ENCODE data around the gene TMEM176A. TPM values are rescaled to one million over a fixed set of nuclear protein-coding genes. Genes with fewer than 3 reads are reported as not detected.
"Not testable (repeated sequence)": the region's sequence is repeated elsewhere in the genome, so short reads cannot be mapped to it uniquely, and the experiment has no call there.

Gene TMEM176A
- total RNA-seq, 4 donors from 2014 or later = 3.2 to 12.9 (median 6.0) TPM

DNA sequence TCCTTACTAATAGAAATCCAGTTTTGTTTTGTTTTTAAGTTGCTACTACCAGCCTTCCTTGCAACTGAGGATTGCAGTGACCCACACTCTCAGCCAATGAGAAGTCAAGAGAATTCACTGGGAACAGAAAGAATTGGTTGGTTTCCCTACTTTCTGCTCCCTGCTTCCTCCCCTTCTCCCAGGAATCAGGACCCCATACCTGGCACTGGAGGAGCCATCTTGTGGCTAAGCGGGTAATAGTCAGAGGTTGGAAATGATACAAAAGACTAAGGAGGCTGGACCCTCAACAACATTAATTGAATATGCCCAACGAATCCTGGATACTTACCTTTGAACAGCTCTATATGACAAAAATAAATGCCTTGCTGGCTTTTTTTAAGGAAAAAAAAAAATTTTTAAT, 6.3 kb downstream of the TMEM176A start:
- no peak for TF ChIP-seq EP300 (IDR thresholded peaks at IDR 0.05)
- TF ChIP-seq POLR2A (IDR thresholded peaks at IDR 0.05) = no peak
- TF ChIP-seq, protein P1, sequence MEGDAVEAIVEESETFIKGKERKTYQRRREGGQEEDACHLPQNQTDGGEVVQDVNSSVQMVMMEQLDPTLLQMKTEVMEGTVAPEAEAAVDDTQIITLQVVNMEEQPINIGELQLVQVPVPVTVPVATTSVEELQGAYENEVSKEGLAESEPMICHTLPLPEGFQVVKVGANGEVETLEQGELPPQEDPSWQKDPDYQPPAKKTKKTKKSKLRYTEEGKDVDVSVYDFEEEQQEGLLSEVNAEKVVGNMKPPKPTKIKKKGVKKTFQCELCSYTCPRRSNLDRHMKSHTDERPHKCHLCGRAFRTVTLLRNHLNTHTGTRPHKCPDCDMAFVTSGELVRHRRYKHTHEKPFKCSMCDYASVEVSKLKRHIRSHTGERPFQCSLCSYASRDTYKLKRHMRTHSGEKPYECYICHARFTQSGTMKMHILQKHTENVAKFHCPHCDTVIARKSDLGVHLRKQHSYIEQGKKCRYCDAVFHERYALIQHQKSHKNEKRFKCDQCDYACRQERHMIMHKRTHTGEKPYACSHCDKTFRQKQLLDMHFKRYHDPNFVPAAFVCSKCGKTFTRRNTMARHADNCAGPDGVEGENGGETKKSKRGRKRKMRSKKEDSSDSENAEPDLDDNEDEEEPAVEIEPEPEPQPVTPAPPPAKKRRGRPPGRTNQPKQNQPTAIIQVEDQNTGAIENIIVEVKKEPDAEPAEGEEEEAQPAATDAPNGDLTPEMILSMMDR (IDR thresholded peaks at IDR 0.05) = no peak
- Histone ChIP-seq H3K4me1 (no peaks in the 10 kb centered on the region), H3K36me3 (no peaks in the 10 kb centered on the region), H3K9me3 (no peaks in the 10 kb centered on the region), H3K27ac (no peak overlapping the region), H3K4me3 (no peak overlapping the region), H3K27me3 (peaks cover 10% of the 10 kb centered on the region)
- WGBS = 68% methylated on average over 2 of the region's 2 CpGs
- no peak for DNase-seq (ENCODE audit: low spot score in 2 of 2)

DNA sequence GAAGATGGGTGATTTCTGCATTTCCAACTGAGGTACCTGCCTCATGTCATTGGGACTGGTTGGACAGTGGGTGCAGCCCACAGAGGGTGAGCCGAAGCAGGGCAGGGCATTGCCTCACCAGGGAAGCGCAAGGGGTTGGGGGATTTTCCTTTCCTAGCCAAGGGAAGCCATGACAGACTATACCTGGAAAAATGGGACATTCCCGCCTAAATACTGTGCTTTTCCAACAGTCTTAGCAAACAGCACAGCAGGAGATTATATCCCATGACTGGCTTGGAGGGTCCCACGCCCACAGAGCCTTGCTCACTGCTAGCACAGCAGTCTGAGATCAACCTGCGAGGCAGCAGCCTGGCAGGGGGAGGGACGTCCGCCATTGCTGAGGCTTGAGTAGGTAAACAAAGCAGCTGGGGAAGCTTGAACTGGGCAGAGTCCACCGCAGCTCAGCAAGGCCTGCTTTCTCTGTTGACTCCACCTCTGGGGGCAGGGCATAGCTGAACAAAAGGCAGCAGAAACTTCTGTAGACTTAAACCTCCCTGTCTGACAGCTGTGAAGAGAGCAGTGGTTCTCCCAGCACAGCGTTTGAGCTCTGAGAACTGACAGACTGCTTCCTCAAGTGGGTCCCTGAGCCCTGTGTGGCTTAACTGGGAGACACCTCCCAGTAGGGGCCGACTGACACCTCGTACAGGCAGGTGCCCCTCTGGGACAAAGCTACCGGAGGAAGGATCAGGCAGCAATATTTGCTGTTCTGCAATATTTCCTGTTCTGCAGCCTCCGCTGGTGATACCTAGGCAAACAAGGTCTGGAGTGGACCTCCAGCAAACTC, 7.3 kb downstream of the TMEM176A start:
- H3K36me3 ChIP-seq; H3K4me3 ChIP-seq; H3K27me3 ChIP-seq; H3K9me3 ChIP-seq; H3K4me1 ChIP-seq; H3K27ac ChIP-seq; DNase-seq (ENCODE audit: low spot score in 2 of 2): not testable (repeated sequence)
- 89% methylated on average over 10 of the region's 13 CpGs for WGBS

DNA sequence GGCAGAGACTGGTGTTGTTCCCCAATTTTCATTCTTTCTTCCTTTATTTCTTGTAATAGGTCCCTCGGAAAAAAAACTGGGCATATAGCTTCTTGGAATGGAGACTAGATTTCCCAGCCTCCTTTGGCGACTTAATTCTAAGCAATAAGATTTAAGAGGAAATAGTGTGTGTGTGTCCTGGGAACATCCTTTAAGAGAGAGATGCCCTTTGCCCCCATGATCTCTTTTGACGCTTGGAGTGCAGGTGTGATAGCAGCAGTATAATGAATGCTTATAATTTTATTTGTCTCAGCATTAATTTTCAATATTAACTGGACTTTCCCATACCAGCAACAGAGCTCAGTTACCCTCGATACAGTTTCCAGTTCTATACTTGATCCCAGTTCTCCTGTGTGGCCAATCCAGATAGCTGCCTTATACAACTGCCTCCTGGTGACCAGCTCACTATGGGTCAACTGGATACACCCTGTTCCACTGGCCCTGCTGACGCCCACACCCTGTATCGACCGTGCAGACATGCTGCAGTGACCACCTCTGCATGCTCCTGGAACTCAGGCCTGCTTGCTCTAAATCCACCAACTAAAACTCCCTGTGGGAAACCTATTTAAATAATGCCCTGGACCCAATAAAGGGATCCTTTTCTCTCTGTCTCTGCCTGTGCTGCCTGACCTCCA, 13.9 kb downstream of the TMEM176A start:
- Histone ChIP-seq H3K9me3 (peaks cover 6% of the 10 kb centered on the region), H3K4me3 (no peak overlapping the region), H3K36me3 (no peaks in the 10 kb centered on the region), H3K27ac (no peak overlapping the region), H3K4me1 (no peaks in the 10 kb centered on the region), H3K27me3 (no peaks in the 10 kb centered on the region)
- DNase-seq (ENCODE audit: low spot score in 2 of 2) = no peak
- TF ChIP-seq POLR2A (IDR thresholded peaks at IDR 0.05) (no peak), EP300 (IDR thresholded peaks at IDR 0.05) (no peak), POLR2AphosphoS5 (IDR thresholded peaks at IDR 0.05) (no peak)
- TF ChIP-seq, protein P1 (IDR thresholded peaks at IDR 0.05) = no peak
- 73% methylated on average over 7 of the region's 7 CpGs for WGBS

DNA sequence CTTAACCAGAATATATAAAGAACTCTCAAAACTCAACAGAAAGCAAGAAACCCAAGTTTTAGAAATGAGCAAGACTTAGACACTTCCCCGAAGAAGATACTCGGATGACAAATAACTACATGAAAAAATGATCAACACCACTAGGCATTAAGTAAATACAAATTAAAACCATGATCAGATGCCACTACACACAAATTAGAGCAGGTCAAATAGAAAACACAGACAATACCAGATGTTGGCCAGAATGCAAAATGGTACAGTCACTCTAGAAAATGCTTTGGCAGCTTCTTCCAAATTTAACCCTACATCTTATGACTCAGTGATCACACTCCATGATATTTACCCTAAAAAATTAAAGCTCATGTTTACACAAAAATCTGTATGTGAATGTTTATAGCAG, 18.4 kb downstream of the TMEM176A start:
- Histone ChIP-seq H3K27me3 (no peaks in the 10 kb centered on the region), H3K9me3 (peaks cover 6% of the 10 kb centered on the region), H3K36me3 (no peaks in the 10 kb centered on the region), H3K27ac (no peak overlapping the region), H3K4me1 (no peaks in the 10 kb centered on the region), H3K4me3 (no peak overlapping the region)
- DNase-seq (ENCODE audit: low spot score in 2 of 2) = no peak
- WGBS = 79% methylated on average over 2 of the region's 2 CpGs
- TF ChIP-seq POLR2A (IDR thresholded peaks at IDR 0.05) (no peak), EP300 (IDR thresholded peaks at IDR 0.05) (no peak), POLR2AphosphoS5 (IDR thresholded peaks at IDR 0.05) (no peak)
- TF ChIP-seq, protein P1 (IDR thresholded peaks at IDR 0.05) = no peak

DNA sequence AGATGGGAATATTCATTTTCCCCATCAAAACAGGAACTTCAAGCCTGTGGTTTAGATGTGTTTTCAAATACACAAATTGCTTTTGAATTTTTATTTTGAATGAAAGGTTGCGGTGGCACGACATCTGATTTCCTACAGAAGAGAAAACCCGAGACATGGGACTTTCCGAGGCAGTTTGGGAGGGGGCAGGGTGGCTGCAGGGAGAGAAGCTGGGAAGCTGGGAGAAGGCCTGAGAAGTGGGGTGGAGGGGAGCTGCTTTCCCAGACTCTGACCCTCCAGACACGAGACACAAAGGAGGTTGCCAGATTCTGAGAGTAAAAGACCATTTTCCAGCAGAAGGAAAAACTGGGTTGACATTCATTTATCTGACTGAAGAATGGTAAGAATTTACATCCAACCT, 19.6 kb downstream of the TMEM176A start:
- Histone ChIP-seq H3K36me3 (no peaks in the 10 kb centered on the region), H3K27me3 (no peaks in the 10 kb centered on the region), H3K9me3 (peaks cover 6% of the 10 kb centered on the region), H3K27ac (no peak overlapping the region), H3K4me1 (no peaks in the 10 kb centered on the region), H3K4me3 (no peak overlapping the region)
- TF ChIP-seq, protein P1 (IDR thresholded peaks at IDR 0.05) = no peak
- TF ChIP-seq EP300 (IDR thresholded peaks at IDR 0.05) = no peak
- no peak for DNase-seq (ENCODE audit: low spot score in 2 of 2)
- 37% methylated on average over 5 of the region's 5 CpGs for WGBS
